Measurements from ENCODE around the gene OPN1SW. TPM values are rescaled to one million over a fixed set of nuclear protein-coding genes. Genes with fewer than 3 reads are reported as not detected.

OPN1SW gene
- total RNA-seq, 1 donor from 2014 or later = not detected

- peaks cover 4% of the 10 kb centered on the region for H3K9me3 Mint-ChIP-seq (ENCODE audit: unreplicated experiment)
- peaks cover 2% of the 10 kb centered on the region for H3K4me1 Mint-ChIP-seq (ENCODE audit: low read depth, unreplicated experiment)
- H3K36me3 Mint-ChIP-seq (ENCODE audit: unreplicated experiment) = no peaks in the 10 kb centered on the region
- no peak overlapping the region for H3K4me3 Mint-ChIP-seq (ENCODE audit: unreplicated experiment)
- H3K27ac Mint-ChIP-seq (ENCODE audit: unreplicated experiment) = no peak overlapping the region
- TF ChIP-seq CTCF (IDR thresholded peaks at IDR 0.05; ENCODE audit: partially characterized antibody, unreplicated experiment) = no peak
- DNase-seq = no peak
- H3K27me3 Mint-ChIP-seq (ENCODE audit: unreplicated experiment) = peaks cover 6% of the 10 kb centered on the region
Measured at GRCh38 chr7:128727239-128727638, 48.4 kb downstream of the OPN1SW start.

DNA sequence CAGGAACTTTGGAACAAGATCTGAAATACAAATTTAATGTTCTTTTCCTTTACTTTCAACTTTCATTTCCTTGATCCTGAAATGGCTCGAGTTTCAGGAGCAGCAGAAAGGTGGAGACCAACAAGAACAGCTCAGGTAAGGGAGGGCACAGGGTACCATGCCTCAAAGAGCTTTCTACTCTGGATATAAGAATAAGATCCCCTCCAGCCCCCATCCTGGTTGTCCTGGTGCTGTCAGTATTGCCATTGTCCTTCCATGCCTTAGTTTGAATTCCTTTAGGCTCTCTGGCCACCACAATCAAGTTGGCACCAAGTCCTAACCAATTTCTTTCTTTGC is 48.9 kb downstream of the OPN1SW start:
- H3K4me1 Mint-ChIP-seq (ENCODE audit: low read depth, unreplicated experiment) = peaks cover 2% of the 10 kb centered on the region
- DNase-seq = no peak
- no peak for TF ChIP-seq CTCF (IDR thresholded peaks at IDR 0.05; ENCODE audit: partially characterized antibody, unreplicated experiment)
- no peak overlapping the region for H3K27ac Mint-ChIP-seq (ENCODE audit: unreplicated experiment)
- H3K27me3 Mint-ChIP-seq (ENCODE audit: unreplicated experiment) = peaks cover 6% of the 10 kb centered on the region
- H3K4me3 Mint-ChIP-seq (ENCODE audit: unreplicated experiment) = no peak overlapping the region
- H3K9me3 Mint-ChIP-seq (ENCODE audit: unreplicated experiment) = peaks cover 4% of the 10 kb centered on the region
- H3K36me3 Mint-ChIP-seq (ENCODE audit: unreplicated experiment) = no peaks in the 10 kb centered on the region

GRCh38 chr7:128726059-128726736 is 49.4 kb downstream of the OPN1SW start:
- H3K4me3 Mint-ChIP-seq (ENCODE audit: unreplicated experiment) = peak overlapping the region; percentile 37
- peaks cover 4% of the 10 kb centered on the region for H3K27me3 Mint-ChIP-seq (ENCODE audit: unreplicated experiment)
- peak overlapping the region; percentile 13 for H3K27ac Mint-ChIP-seq (ENCODE audit: unreplicated experiment)
- H3K4me1 Mint-ChIP-seq (ENCODE audit: low read depth, unreplicated experiment) = peaks cover 2% of the 10 kb centered on the region
- peaks cover 3% of the 10 kb centered on the region for H3K9me3 Mint-ChIP-seq (ENCODE audit: unreplicated experiment)
- no peak for DNase-seq
- no peak for TF ChIP-seq CTCF (IDR thresholded peaks at IDR 0.05; ENCODE audit: partially characterized antibody, unreplicated experiment)
- no peaks in the 10 kb centered on the region for H3K36me3 Mint-ChIP-seq (ENCODE audit: unreplicated experiment)

GRCh38 chr7:128725531-128725930 is 50.1 kb downstream of the OPN1SW start:
- no peak for DNase-seq
- no peak overlapping the region for H3K4me3 Mint-ChIP-seq (ENCODE audit: unreplicated experiment)
- peaks cover 4% of the 10 kb centered on the region for H3K27me3 Mint-ChIP-seq (ENCODE audit: unreplicated experiment)
- no peaks in the 10 kb centered on the region for H3K36me3 Mint-ChIP-seq (ENCODE audit: unreplicated experiment)
- TF ChIP-seq CTCF (IDR thresholded peaks at IDR 0.05; ENCODE audit: partially characterized antibody, unreplicated experiment) = no peak
- H3K27ac Mint-ChIP-seq (ENCODE audit: unreplicated experiment) = peak overlapping the region; percentile 13
- H3K4me1 Mint-ChIP-seq (ENCODE audit: low read depth, unreplicated experiment) = peaks cover 2% of the 10 kb centered on the region
- H3K9me3 Mint-ChIP-seq (ENCODE audit: unreplicated experiment) = no peaks in the 10 kb centered on the region

GRCh38 chr7:128724743-128725142 is 50.9 kb downstream of the OPN1SW start:
- TF ChIP-seq CTCF (IDR thresholded peaks at IDR 0.05; ENCODE audit: partially characterized antibody, unreplicated experiment) = no peak
- H3K9me3 Mint-ChIP-seq (ENCODE audit: unreplicated experiment) = no peaks in the 10 kb centered on the region
- H3K27ac Mint-ChIP-seq (ENCODE audit: unreplicated experiment) = no peak overlapping the region
- no peak overlapping the region for H3K4me3 Mint-ChIP-seq (ENCODE audit: unreplicated experiment)
- H3K36me3 Mint-ChIP-seq (ENCODE audit: unreplicated experiment) = no peaks in the 10 kb centered on the region
- DNase-seq = no peak
- H3K4me1 Mint-ChIP-seq (ENCODE audit: low read depth, unreplicated experiment) = peaks cover 2% of the 10 kb centered on the region
- peaks cover 2% of the 10 kb centered on the region for H3K27me3 Mint-ChIP-seq (ENCODE audit: unreplicated experiment)

Other genes with a start within 250 kb of the OPN1SW start
- gene GARIN1A, start 103.5 kb downstream of the OPN1SW start, total RNA-seq (ENCODE audit: unreplicated experiment) = 8.2 TPM
- gene CALU, start 36.4 kb downstream of the OPN1SW start, total RNA-seq (ENCODE audit: unreplicated experiment) = 63.6 TPM
- gene CCDC136, start 16.2 kb upstream of the OPN1SW start, total RNA-seq (ENCODE audit: unreplicated experiment) = 202 TPM
- gene FLNC, start 54.6 kb upstream of the OPN1SW start, total RNA-seq (ENCODE audit: unreplicated experiment) = 241 TPM
- 133 TPM for gene ATP6V1F, start 87.1 kb upstream of the OPN1SW start, total RNA-seq (ENCODE audit: unreplicated experiment)
- 2.2 TPM for gene KCP, start 134.9 kb upstream of the OPN1SW start, total RNA-seq (ENCODE audit: unreplicated experiment)
- not detected for gene IRF5, start 162.1 kb upstream of the OPN1SW start, total RNA-seq (ENCODE audit: unreplicated experiment)

All from glutamatergic neuron (in vitro differentiated cells).